Activated T-cell treated with anti-CD3 and anti-CD28 coated beads for 24 hours (primary cell): ENCODE measurements around the gene TMEM45A.

Experiments used
- DNase-seq: peaks from one replicate; pipeline ENCODE4 v3.0.0-alpha.2; 2020; ENCODE audit warnings: low read depth

Gene TMEM45A

DNA sequence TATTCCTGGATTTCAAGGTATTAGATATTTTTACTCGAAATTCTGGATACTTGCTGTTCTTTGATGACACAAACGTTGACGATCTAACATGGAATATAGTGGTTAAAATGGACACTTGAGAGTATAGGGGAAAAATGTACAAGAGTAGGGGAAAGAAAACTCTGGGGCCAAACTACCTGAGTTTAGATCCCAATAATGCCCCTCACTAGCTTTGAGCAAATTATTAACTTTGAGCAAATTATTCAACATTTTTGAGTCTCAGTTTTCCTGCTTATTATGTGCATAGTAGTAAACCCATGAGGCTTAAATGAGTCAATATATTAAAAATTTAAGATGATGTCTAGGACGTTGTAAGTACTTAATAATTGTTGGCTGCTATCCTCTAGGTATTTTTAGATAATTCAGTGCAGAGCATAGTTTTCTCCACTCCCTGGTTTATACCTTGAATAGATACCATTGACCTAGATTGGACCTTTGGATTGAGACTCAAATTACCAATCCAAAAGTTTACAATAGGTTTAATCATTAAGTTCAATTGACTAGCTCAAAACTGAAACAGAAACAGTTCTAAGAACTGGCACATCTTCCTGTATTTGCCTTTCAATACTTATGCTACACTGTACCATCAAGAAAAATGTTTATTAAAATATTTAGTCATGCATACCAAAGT, 121.4 kb downstream of the TMEM45A start:
- no peak for DNase-seq

DNA sequence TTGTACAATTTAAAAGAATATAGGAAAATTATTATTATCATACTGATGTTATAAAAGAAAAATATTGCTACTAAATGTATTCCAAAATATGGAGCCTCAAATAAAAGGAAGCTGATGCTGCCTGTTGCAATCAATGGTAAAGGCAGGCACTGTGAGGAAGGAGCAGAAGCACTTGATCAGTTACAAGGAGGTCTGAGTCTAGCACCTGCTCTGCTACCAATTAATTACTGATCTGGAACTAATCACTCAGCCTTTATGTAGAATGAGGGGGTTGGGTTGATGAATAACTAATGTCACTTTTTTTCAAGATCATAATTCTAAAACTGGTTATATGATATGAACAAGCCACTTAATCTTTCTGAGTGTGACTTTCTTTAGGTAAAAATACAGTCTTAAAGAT, 122.5 kb downstream of the TMEM45A start:
- DNase-seq, result no peak

DNA sequence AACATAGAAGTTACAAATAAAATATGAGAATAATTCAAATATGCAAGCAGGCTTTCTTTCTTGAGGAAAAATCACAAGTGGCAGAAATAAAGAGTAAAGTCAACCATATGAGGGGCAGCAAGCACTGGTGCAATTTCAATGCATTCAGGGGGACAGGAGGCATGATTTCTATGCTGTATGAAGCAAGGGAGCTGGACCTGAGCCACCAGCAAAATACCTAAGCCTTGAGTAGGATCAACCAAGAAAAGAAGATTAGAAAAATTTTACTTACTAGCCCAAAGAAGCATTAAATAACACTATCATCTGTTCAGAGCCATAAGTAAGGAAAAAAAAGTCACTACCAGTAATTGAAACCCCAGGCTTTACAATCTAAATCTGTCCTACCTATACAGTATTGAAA, 123.3 kb downstream of the TMEM45A start:
- DNase-seq, result no peak

DNA sequence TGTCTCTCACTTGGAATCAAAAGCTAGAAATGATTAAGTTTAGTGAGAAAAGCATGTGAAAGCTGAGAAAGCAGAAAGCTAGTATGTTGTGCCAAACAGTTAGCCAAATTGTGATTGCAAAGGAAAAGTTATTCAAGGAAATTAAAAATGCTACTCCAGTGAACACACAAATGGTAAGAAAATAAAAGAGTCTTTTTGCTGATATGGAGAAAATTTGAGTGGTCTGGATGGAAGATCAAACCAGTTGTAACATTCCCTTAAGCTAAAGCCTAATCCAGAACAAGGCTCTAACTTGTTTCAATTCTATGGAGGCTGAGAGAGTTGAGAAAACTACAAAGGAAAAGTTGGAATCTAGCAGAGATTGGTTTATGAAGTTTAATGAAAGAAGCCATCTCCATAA, 128.8 kb downstream of the TMEM45A start:
- DNase-seq, result no peak
